Measurements from ENCODE around the gene PPARA. TPM values are rescaled to one million over a fixed set of nuclear protein-coding genes. Genes with fewer than 3 reads are reported as not detected.

Gene PPARA
- total RNA-seq, 1 donor = 22.1 TPM

DNA sequence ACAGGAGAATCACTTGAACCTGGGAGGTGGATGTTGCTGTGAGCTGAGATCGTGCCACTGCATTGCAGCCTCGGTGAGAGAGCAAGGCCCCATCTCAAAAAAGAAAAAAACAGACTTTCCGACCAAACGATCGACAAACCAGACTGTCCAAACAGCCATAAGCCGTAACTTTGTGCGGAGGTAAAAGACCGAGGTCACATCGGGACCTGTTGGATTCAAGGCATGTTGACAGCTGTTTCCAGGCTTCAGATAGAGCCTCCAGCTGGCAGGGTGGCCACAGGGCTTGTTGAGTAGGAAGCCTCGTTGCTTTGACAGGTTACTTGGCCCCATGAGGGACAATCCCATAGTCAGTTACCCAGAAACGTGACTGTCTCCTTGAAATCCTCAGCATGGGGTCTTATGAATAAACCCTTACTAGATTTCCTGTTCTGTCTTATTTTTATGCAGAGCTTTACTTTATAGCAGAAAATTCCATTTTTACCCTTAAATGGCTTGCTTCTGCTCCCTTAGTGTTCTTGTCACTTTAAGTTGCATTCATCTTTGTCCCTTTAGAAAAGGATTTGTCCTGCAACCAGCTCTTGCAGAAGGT lies 22.3 kb downstream of the PPARA start:
- Histone ChIP-seq H3K4me3 (ENCODE audit: insufficient read depth, low read length) (no peak overlapping the region), H3K27ac (ENCODE audit: low read depth, low read length) (no peak overlapping the region), H3K79me2 (ENCODE audit: insufficient read depth, low read length) (no peaks in the 10 kb centered on the region), H3K4me2 (ENCODE audit: insufficient read depth, low read length) (no peak overlapping the region), H4K20me1 (ENCODE audit: insufficient read depth, low read length) (peaks cover 5% of the 10 kb centered on the region), H3K36me3 (ENCODE audit: insufficient read depth, low read length) (peaks cover 3% of the 10 kb centered on the region), H3K27me3 (ENCODE audit: insufficient read depth, low read length) (no peaks in the 10 kb centered on the region), H3K4me1 (ENCODE audit: insufficient read depth, low read length) (peaks cover 23% of the 10 kb centered on the region), H2AFZ (ENCODE audit: low read length) (no peak overlapping the region), H3K9me3 (ENCODE audit: low read depth, low read length) (no peaks in the 10 kb centered on the region)
- no peak for DNase-seq (ENCODE audit: insufficient read length, low spot score, missing footprints)
- TF ChIP-seq, protein P1, sequence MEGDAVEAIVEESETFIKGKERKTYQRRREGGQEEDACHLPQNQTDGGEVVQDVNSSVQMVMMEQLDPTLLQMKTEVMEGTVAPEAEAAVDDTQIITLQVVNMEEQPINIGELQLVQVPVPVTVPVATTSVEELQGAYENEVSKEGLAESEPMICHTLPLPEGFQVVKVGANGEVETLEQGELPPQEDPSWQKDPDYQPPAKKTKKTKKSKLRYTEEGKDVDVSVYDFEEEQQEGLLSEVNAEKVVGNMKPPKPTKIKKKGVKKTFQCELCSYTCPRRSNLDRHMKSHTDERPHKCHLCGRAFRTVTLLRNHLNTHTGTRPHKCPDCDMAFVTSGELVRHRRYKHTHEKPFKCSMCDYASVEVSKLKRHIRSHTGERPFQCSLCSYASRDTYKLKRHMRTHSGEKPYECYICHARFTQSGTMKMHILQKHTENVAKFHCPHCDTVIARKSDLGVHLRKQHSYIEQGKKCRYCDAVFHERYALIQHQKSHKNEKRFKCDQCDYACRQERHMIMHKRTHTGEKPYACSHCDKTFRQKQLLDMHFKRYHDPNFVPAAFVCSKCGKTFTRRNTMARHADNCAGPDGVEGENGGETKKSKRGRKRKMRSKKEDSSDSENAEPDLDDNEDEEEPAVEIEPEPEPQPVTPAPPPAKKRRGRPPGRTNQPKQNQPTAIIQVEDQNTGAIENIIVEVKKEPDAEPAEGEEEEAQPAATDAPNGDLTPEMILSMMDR (IDR thresholded peaks at IDR 0.05; ENCODE audit: extremely low read depth, low read depth, low read length) = no peak

DNA sequence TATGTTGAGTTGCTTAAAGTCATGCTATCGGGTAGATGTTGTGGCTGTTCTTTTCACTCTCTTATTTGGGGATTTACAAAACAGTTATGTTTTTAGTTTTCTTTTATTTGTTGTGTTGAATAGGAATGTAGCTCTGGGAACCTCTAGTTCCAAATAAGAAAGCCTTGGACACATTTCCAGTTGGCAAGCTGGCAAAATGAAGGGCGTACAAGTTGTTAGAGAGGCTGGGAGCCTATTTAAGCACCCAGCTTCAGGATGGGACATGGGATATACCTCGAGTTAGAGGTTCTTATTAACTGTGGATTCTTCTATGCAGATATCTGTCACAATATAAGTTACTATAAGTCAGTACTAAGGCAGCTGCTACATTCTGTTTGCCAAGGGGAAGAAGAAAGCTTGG lies 22.8 kb downstream of the PPARA start:
- Histone ChIP-seq H3K36me3 (ENCODE audit: insufficient read depth, low read length) (peaks cover 4% of the 10 kb centered on the region), H3K9me3 (ENCODE audit: low read depth, low read length) (no peaks in the 10 kb centered on the region), H3K4me2 (ENCODE audit: insufficient read depth, low read length) (no peak overlapping the region), H3K79me2 (ENCODE audit: insufficient read depth, low read length) (no peaks in the 10 kb centered on the region), H3K4me1 (ENCODE audit: insufficient read depth, low read length) (peaks cover 23% of the 10 kb centered on the region), H3K27ac (ENCODE audit: low read depth, low read length) (no peak overlapping the region), H3K27me3 (ENCODE audit: insufficient read depth, low read length) (no peaks in the 10 kb centered on the region), H3K4me3 (ENCODE audit: insufficient read depth, low read length) (no peak overlapping the region), H2AFZ (ENCODE audit: low read length) (no peak overlapping the region), H4K20me1 (ENCODE audit: insufficient read depth, low read length) (peaks cover 5% of the 10 kb centered on the region)
- no peak for DNase-seq (ENCODE audit: insufficient read length, low spot score, missing footprints)
- TF ChIP-seq, protein P1 (IDR thresholded peaks at IDR 0.05; ENCODE audit: extremely low read depth, low read depth, low read length) = no peak

DNA sequence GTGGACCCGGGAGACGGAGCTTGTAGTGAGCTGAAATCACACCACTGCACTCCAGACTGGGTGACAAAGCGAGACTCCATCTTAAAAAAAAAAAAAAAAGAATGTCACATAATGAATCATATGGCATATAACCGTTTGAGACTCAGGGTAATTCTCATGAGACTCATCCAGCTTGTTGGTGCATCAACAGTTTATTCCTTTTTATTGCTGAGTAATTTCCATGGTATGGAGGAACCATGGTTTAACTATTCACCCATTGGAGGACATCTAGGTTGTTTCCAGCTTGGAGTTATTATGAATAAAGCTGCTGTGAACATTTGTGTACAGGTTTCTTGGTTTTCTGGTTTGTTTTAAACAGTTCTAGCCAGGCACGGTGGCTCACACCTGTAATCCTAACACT lies 25.3 kb downstream of the PPARA start:
- Histone ChIP-seq H3K79me2 (ENCODE audit: insufficient read depth, low read length) (no peaks in the 10 kb centered on the region), H3K9me3 (ENCODE audit: low read depth, low read length) (peaks cover 3% of the 10 kb centered on the region), H3K36me3 (ENCODE audit: insufficient read depth, low read length) (peaks cover 16% of the 10 kb centered on the region), H3K4me1 (ENCODE audit: insufficient read depth, low read length) (peaks cover 23% of the 10 kb centered on the region), H4K20me1 (ENCODE audit: insufficient read depth, low read length) (peaks cover 5% of the 10 kb centered on the region), H3K4me2 (ENCODE audit: insufficient read depth, low read length) (peak overlapping the region; percentile 56), H3K4me3 (ENCODE audit: insufficient read depth, low read length) (peak overlapping the region; percentile 15), H2AFZ (ENCODE audit: low read length) (no peak overlapping the region), H3K27me3 (ENCODE audit: insufficient read depth, low read length) (no peaks in the 10 kb centered on the region), H3K27ac (ENCODE audit: low read depth, low read length) (peak overlapping the region; percentile 39)
- DNase-seq (ENCODE audit: insufficient read length, low spot score, missing footprints) = peak; percentile 60
- TF ChIP-seq, protein P1 (IDR thresholded peaks at IDR 0.05; ENCODE audit: extremely low read depth, low read depth, low read length) = no peak

DNA sequence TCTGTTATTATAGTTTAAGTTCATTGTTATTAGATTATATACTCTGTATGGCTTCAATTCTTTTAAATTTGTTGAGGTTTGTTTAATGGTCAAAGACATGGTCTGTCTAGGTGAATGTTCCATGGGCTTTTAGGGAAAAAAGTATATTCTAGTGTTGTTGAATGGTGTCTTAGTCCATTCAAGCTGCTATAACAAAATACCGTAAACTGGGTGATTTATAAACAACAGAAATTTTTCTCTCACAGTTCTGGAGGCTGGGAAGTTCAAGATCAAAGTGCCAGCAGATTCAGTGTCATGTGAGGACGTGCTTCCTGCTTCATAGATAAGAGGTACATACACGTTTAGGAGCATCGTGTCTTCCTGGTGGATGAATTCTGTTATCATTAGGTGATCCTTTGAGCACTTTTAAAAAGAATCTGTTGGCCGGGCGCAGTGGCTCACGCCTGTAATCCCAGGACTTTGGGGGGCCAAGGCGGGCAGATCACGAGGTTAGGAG lies 26.2 kb downstream of the PPARA start:
- Histone ChIP-seq H3K27ac (ENCODE audit: low read depth, low read length) (no peak overlapping the region), H3K9me3 (ENCODE audit: low read depth, low read length) (peaks cover 10% of the 10 kb centered on the region), H4K20me1 (ENCODE audit: insufficient read depth, low read length) (peaks cover 5% of the 10 kb centered on the region), H3K36me3 (ENCODE audit: insufficient read depth, low read length) (peaks cover 23% of the 10 kb centered on the region), H3K4me1 (ENCODE audit: insufficient read depth, low read length) (peaks cover 17% of the 10 kb centered on the region), H3K79me2 (ENCODE audit: insufficient read depth, low read length) (no peaks in the 10 kb centered on the region), H3K4me3 (ENCODE audit: insufficient read depth, low read length) (no peak overlapping the region), H2AFZ (ENCODE audit: low read length) (no peak overlapping the region), H3K4me2 (ENCODE audit: insufficient read depth, low read length) (no peak overlapping the region), H3K27me3 (ENCODE audit: insufficient read depth, low read length) (no peaks in the 10 kb centered on the region)
- DNase-seq (ENCODE audit: insufficient read length, low spot score, missing footprints) = no peak
- TF ChIP-seq, protein P1 (IDR thresholded peaks at IDR 0.05; ENCODE audit: extremely low read depth, low read depth, low read length) = no peak

All from osteoblast (primary cell).